Body of pancreas (tissue), 4 donors: Measurements from ENCODE around the gene GMEB1. TPM values are rescaled to one million over a fixed set of nuclear protein-coding genes. Genes with fewer than 3 reads are reported as not detected.
"Not testable (repeated sequence)": the region's sequence is repeated elsewhere in the genome, so short reads cannot be mapped to it uniquely, and the experiment has no call there.

ENCODE experiments used
- ATAC-seq: fragments of 150-250 bp; one replicate; pipeline ENCODE4 v1.9.1; 2016
- DNase-seq, 4 donors: peaks; one replicate each; pipeline ENCODE4 v3.0.0-alpha.2; 2019
- H3K27ac ChIP-seq, 4 donors: fragments of 200-600 bp; sonication (generic); 1 replicate in 3 of 4; 2 replicates in 1 of 4; pipeline versions ENCODE4 v1.5.1 to v1.6.1; 2016 to 2019; ENCODE audit warnings: mild to moderate bottlenecking in 1 of 4, mixed read lengths in 1 of 4, moderate library complexity in 1 of 4
- H3K27me3 ChIP-seq, 2 donors: fragments of 200-600 bp; sonication (generic); one replicate each; pipeline ENCODE4 v1.6.0; 2016; ENCODE audit warnings: mild to moderate bottlenecking in 1 of 2
- H3K36me3 ChIP-seq, 2 donors: fragments of 200-600 bp; sonication (generic); replicated peaks in 1 of 2; 2 replicates each; pipeline ENCODE4 v1.5.1; 2016; ENCODE audit warnings: low read depth in 2 of 2; ENCODE audit not compliant: insufficient read depth in 1 of 2
- H3K4me1 ChIP-seq: fragments of 200-600 bp; sonication (generic); one replicate; pipeline ENCODE4 v1.6.0; 2016
- H3K4me3 ChIP-seq, 2 donors: fragments of 200-600 bp; sonication (generic); 1 replicate in 1 of 2; 2 replicates in 1 of 2; pipeline ENCODE4 v1.5.1; 2016 to 2019
- H3K9me3 ChIP-seq, 3 donors: fragments of 200-600 bp; sonication (generic); 1 replicate in 2 of 3; 2 replicates in 1 of 3; pipeline ENCODE4 v1.5.1; 2016
- POLR2A ChIP-seq, 3 donors: fragments of 450-650 bp; IDR thresholded peaks; one replicate each; pipeline ENCODE4 v1.6.1; 2016; ENCODE audit warnings: antibody characterized with exemption in 3 of 3, mild to moderate bottlenecking in 2 of 3
- WGBS, 2 donors: methylation state at CpG; one replicate each; pipeline ENCODE4 v1.1.5; 2017; 5-methylcytosine and 5-hydroxymethylcytosine counted together
- intact Hi-C: fragments of 100-400 bp; cut with DNase I; formaldehyde crosslinking; loops from one replicate; pipeline ENCODE4 v1.15.1; 2023
- total RNA-seq, 2 donors: library from RNA; depleted of rRNA; stranded (reverse); fragments of >200 nt; gene quantifications; one replicate each; pipeline ENCODE4 v1.1.0, GENCODE V29; 2016
- TF ChIP-seq, protein P1 (sequence below), 7 experiments: fragments of 450-650 bp in 4 of 7; fragments of 200-600 bp in 3 of 7; sonication (generic) in 3 of 7; IDR thresholded peaks; one replicate each; pipeline ENCODE4 v1.5.1; 2016 to 2019; ENCODE audit warnings: antibody characterized with exemption in 7 of 7

Gene GMEB1
- total RNA-seq, 2 donors from 2014 or later = 5.2 to 5.6 TPM

DNA sequence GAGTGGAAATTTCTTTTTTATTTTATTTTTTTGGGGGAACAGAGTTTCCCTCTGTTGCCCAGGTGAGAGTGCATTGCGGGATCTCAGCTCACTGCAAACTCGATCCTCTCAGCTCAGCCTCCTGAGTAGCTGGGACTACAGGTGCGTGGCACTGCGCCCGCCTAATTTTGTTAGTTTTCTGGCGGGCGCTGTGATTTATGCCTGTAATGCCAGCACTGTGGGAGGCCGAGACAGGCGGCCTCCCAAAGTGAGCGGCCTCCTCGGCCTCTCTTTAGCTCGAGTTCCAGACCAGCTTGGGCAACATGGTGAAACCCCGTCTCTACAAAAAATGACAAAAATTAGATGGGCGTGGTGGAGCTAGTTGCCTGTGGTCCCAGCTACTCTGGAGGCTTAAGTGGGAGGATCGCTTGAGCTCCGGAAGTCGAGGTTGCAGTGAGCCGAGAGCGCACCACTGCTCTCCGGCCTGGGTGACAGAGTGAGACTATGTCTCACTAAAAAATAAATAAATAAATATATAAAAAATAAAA is 2.7 kb downstream of the GMEB1 start:
- no peak overlapping the region for H3K4me3 ChIP-seq
- 94 to 97% methylated on average over 15 to 20 of the region's 20 CpGs for WGBS, 2 donors
- intact Hi-C loops = no loop called here
- no peaks in the 10 kb centered on the region for H3K36me3 ChIP-seq
- no peaks in the 10 kb centered on the region for H3K27me3 ChIP-seq
- ATAC-seq = no peak
- peaks cover 5% of the 10 kb centered on the region for H3K4me1 ChIP-seq
- no peak for DNase-seq
- no peaks in the 10 kb centered on the region for H3K9me3 ChIP-seq
- H3K27ac ChIP-seq = no peak overlapping the region
- no peak for TF ChIP-seq POLR2A (IDR thresholded peaks at IDR 0.05)
- TF ChIP-seq, protein P1, sequence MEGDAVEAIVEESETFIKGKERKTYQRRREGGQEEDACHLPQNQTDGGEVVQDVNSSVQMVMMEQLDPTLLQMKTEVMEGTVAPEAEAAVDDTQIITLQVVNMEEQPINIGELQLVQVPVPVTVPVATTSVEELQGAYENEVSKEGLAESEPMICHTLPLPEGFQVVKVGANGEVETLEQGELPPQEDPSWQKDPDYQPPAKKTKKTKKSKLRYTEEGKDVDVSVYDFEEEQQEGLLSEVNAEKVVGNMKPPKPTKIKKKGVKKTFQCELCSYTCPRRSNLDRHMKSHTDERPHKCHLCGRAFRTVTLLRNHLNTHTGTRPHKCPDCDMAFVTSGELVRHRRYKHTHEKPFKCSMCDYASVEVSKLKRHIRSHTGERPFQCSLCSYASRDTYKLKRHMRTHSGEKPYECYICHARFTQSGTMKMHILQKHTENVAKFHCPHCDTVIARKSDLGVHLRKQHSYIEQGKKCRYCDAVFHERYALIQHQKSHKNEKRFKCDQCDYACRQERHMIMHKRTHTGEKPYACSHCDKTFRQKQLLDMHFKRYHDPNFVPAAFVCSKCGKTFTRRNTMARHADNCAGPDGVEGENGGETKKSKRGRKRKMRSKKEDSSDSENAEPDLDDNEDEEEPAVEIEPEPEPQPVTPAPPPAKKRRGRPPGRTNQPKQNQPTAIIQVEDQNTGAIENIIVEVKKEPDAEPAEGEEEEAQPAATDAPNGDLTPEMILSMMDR (IDR thresholded peaks at IDR 0.05) = no peak

DNA sequence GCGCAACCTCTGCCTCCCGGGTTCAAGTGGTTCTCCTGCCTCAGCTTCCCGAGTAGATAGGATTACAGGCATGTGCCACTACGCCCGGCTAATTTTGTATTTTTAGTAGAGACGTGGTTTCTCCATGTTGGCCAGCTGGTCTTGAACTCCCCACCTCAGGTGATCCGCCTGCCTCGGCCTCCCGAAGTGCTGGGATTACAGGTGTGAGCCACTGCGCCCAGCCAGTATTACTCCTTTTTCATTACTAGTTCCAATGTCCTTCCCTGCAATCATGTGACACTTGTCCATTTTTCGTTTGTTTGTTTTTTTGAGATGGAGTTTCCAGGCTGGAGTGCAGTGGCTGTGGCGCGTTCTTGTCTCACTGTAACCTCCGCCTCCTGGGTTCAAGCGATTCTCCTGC is 4.4 kb downstream of the GMEB1 start:
- ATAC-seq, intact Hi-C loops: not testable (repeated sequence)
- WGBS, 2 donors = 92 to 95% methylated on average over 15 of the region's 15 CpGs

GRCh38 chr1:28675924-28676257 is 7.3 kb downstream of the GMEB1 start:
- Histone ChIP-seq H3K9me3 (no peaks in the 10 kb centered on the region), H3K36me3 (no peaks in the 10 kb centered on the region), H3K27me3 (no peaks in the 10 kb centered on the region), H3K4me1 (no peaks in the 10 kb centered on the region), H3K27ac (no peak overlapping the region), H3K4me3 (no peak overlapping the region)
- DNase-seq = no peak
- intact Hi-C loops = no loop called here
- no peak for TF ChIP-seq POLR2A (IDR thresholded peaks at IDR 0.05)
- TF ChIP-seq, protein P1 (IDR thresholded peaks at IDR 0.05) = no peak
- ATAC-seq = no peak

More for the DNA sequence above, 4.4 kb downstream of the GMEB1 start:
- not testable (repeated sequence) for H3K27ac ChIP-seq, H3K36me3 ChIP-seq, DNase-seq, H3K9me3 ChIP-seq, H3K4me1 ChIP-seq, H3K27me3 ChIP-seq, H3K4me3 ChIP-seq

DNA sequence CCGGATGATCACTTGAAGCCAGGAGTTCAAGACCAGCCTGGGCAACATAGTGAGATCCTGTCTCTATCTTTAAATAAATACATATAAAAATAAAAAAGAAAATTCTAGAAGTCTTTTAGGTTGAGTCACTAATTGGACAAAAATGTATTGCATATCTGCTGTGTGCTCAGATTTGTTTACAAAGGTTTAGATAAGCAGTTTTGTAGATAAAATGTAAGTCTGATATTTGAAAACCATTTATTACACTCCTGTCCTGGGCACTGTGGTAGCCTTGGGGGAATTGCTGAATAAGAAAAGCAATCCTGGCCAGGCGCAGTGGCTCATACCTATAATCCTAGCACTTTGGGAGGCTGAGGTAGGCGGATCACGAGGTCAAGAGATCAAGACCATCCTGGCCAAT is 11.6 kb downstream of the GMEB1 start:
- WGBS, 2 donors = 85 to 87% methylated on average over 4 of the region's 4 CpGs
- intact Hi-C loops = no loop called here
- H3K9me3 ChIP-seq = no peaks in the 10 kb centered on the region
- no peaks in the 10 kb centered on the region for H3K36me3 ChIP-seq
- H3K4me3 ChIP-seq = no peak overlapping the region
- no peaks in the 10 kb centered on the region for H3K4me1 ChIP-seq
- TF ChIP-seq, protein P1 (IDR thresholded peaks at IDR 0.05) = no peak
- TF ChIP-seq POLR2A (IDR thresholded peaks at IDR 0.05) = no peak
- no peaks in the 10 kb centered on the region for H3K27me3 ChIP-seq
- DNase-seq (no peak), ATAC-seq (no peak)
- H3K27ac ChIP-seq = no peak overlapping the region

DNA sequence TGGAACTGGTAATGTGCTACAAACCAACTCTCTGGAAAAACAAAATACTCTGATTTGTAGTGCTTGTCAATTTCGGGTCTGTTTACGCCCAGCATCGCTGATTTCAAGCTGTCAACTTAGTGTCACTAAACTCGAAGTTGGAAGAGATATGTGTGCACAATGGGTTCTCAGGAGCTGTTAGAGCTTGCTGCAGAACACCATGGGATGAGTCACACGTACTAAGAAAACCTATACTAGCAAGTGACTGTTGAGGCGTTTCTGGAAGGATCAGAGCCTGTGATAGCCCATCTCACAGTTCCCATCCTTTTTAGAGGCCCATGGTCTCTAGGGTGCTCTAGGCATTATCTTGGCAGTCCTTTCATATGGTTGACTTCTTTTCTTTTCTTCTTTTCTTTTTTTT is 14.3 kb downstream of the GMEB1 start:
- ATAC-seq = no peak
- H3K27ac ChIP-seq = no peak overlapping the region
- H3K4me3 ChIP-seq = no peak overlapping the region
- TF ChIP-seq POLR2A (IDR thresholded peaks at IDR 0.05) = no peak
- TF ChIP-seq, protein P1 (IDR thresholded peaks at IDR 0.05) = no peak
- intact Hi-C loops = no loop called here
- WGBS, 2 donors = 79 to 83% methylated on average over 6 of the region's 6 CpGs
- no peaks in the 10 kb centered on the region for H3K27me3 ChIP-seq
- no peaks in the 10 kb centered on the region for H3K9me3 ChIP-seq
- no peaks in the 10 kb centered on the region for H3K36me3 ChIP-seq
- DNase-seq = no peak
- no peaks in the 10 kb centered on the region for H3K4me1 ChIP-seq
